Sigmoid colon (tissue), 7 donors: Measurements from ENCODE around the gene UNC80. TPM values are rescaled to one million over a fixed set of nuclear protein-coding genes. Genes with fewer than 3 reads are reported as not detected.

Experiments used
- DNase-seq: peaks from one replicate; pipeline ENCODE4 v3.0.0-alpha.2; 2019
- H3K27ac ChIP-seq, 4 donors: fragments of 200-600 bp; sonication (generic); one replicate each; pipeline ENCODE4 v1.5.1; 2016 to 2019; ENCODE audit warnings: mild to moderate bottlenecking in 1 of 4
- H3K27me3 ChIP-seq, 3 donors: fragments of 200-600 bp; sonication (generic); one replicate each; pipeline ENCODE4 v1.5.1; 2019; ENCODE audit warnings: mild to moderate bottlenecking in 1 of 3
- H3K36me3 ChIP-seq, 4 donors: fragments of 200-600 bp; sonication (generic); one replicate each; pipeline ENCODE4 v1.5.1; 2016 to 2019
- H3K4me1 ChIP-seq, 4 donors: fragments of 200-600 bp; sonication (generic); one replicate each; pipeline ENCODE4 v1.5.1; 2017 to 2019
- H3K4me3 ChIP-seq, 4 donors: fragments of 200-600 bp; sonication (generic); one replicate each; pipeline ENCODE4 v1.5.1; 2017 to 2019; ENCODE audit warnings: mild to moderate bottlenecking in 2 of 4, moderate library complexity in 1 of 4
- H3K9me3 ChIP-seq, 4 donors: fragments of 200-600 bp in 3 of 4; sonication (generic) in 3 of 4; one replicate each; pipeline versions ENCODE4 v1.5.1 to v1.6.1; 2013 to 2019
- EP300 ChIP-seq, 4 donors: sonication (generic); formaldehyde crosslinking; IDR thresholded peaks; one replicate each; pipeline ENCODE4 v1.6.1; 2017; ENCODE audit warnings: antibody characterized with exemption in 4 of 4
- POLR2A ChIP-seq, 2 donors: fragments of 450-650 bp; IDR thresholded peaks; one replicate each; pipeline ENCODE4 v1.6.1; 2016; ENCODE audit warnings: antibody characterized with exemption in 2 of 2, mild to moderate bottlenecking in 2 of 2, moderate library complexity in 2 of 2
- POLR2AphosphoS5 ChIP-seq, 4 donors: sonication (generic); formaldehyde crosslinking; IDR thresholded peaks; one replicate each; pipeline ENCODE4 v1.6.1; 2017; ENCODE audit warnings: antibody characterized with exemption in 4 of 4
- WGBS, 2 donors: extraction: QIAGEN DNeasy Blood & Tissue Kit; methylation state at CpG; one replicate each; pipeline ENCODE4 v1.1.7; 2013; 5-methylcytosine and 5-hydroxymethylcytosine counted together
- intact Hi-C: fragments of 100-400 bp; cut with DNase I; formaldehyde crosslinking; loops from one replicate; pipeline ENCODE4 v1.15.1; 2023
- polyA plus RNA-seq, 3 donors: library from polyadenylated mRNA; stranded (reverse); fragments of 200-250 nt; gene quantifications; one replicate each; pipeline ENCODE4 v1.2.3, GENCODE V29; 2013
- total RNA-seq, 4 donors: library from RNA; depleted of rRNA; stranded (reverse); fragments of >200 nt; gene quantifications; one replicate each; pipeline ENCODE4 v1.1.0, GENCODE V29; 2016
- TF ChIP-seq, protein P1 (sequence below), 4 experiments: fragments of 450-650 bp in 3 of 4; fragments of 200-600 bp in 1 of 4; IDR thresholded peaks; one replicate each; pipeline ENCODE4 v1.5.1; 2016 to 2019; ENCODE audit warnings: antibody characterized with exemption in 4 of 4, mild to moderate bottlenecking in 3 of 4, moderate library complexity in 2 of 4
- donor health status: healthy with polysubstance abuse.
- donor health status: Bipolar disorder and iron deficiency.
- donor health status: healthy.

Gene UNC80
- total and polyA plus RNA-seq, 7 donors, result 0.26 to 2.4 (median 0.83) TPM; not detected in 2

DNA sequence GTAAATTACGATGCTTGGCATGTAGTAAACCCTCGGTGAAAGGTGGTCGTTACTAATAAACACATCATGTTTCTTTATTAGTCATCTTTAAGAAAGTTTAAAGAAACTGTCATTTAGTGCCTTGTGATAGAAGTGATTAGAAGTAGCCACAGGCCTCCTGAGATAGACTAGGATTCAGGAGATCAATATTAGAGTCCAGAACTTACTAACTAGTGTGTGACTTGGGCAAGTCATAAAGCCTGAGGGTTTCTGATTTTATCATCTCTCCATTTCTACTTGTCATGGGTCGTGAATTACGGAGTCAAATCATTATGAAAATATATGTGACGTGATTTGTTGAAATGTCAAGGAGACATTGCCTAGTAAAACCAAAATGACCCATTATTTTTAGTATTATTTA, 237.5 kb downstream of the UNC80 start:
- peaks cover 0 to 19% (median 2%) of the 10 kb centered on the region in 4 donors for H3K36me3 ChIP-seq
- H3K9me3 ChIP-seq, result no peaks in the 10 kb centered on the region
- H3K4me3 ChIP-seq, result no peak overlapping the region
- TF ChIP-seq POLR2AphosphoS5 (IDR thresholded peaks at IDR 0.05), result no peak
- TF ChIP-seq EP300 (IDR thresholded peaks at IDR 0.05), result no peak
- TF ChIP-seq, protein P1, sequence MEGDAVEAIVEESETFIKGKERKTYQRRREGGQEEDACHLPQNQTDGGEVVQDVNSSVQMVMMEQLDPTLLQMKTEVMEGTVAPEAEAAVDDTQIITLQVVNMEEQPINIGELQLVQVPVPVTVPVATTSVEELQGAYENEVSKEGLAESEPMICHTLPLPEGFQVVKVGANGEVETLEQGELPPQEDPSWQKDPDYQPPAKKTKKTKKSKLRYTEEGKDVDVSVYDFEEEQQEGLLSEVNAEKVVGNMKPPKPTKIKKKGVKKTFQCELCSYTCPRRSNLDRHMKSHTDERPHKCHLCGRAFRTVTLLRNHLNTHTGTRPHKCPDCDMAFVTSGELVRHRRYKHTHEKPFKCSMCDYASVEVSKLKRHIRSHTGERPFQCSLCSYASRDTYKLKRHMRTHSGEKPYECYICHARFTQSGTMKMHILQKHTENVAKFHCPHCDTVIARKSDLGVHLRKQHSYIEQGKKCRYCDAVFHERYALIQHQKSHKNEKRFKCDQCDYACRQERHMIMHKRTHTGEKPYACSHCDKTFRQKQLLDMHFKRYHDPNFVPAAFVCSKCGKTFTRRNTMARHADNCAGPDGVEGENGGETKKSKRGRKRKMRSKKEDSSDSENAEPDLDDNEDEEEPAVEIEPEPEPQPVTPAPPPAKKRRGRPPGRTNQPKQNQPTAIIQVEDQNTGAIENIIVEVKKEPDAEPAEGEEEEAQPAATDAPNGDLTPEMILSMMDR (IDR thresholded peaks at IDR 0.05), result no peak
- no peak for TF ChIP-seq POLR2A (IDR thresholded peaks at IDR 0.05)
- no peak for DNase-seq
- H3K27me3 ChIP-seq, result no peaks in the 10 kb centered on the region
- WGBS, 2 donors, result 72 to 73% methylated on average over 6 of the region's 6 CpGs
- H3K27ac ChIP-seq, result no peak overlapping the region
- intact Hi-C loops, result no loop called here
- peaks cover 0 to 27% (median 21%) of the 10 kb centered on the region in 4 donors for H3K4me1 ChIP-seq

GRCh38 chr2:210009896-210010295, 238.3 kb downstream of the UNC80 start:
- no peak overlapping the region for H3K27ac ChIP-seq
- no peak for TF ChIP-seq POLR2AphosphoS5 (IDR thresholded peaks at IDR 0.05)
- TF ChIP-seq, protein P1 (IDR thresholded peaks at IDR 0.05), result no peak
- no peak for TF ChIP-seq EP300 (IDR thresholded peaks at IDR 0.05)
- no peak for TF ChIP-seq POLR2A (IDR thresholded peaks at IDR 0.05)
- H3K4me3 ChIP-seq, result no peak overlapping the region
- WGBS, 2 donors, result 30 to 54% methylated on average over 3 of the region's 3 CpGs
- H3K4me1 ChIP-seq, result peaks cover 0 to 19% (median 13%) of the 10 kb centered on the region in 4 donors
- H3K27me3 ChIP-seq, result no peaks in the 10 kb centered on the region
- no peaks in the 10 kb centered on the region for H3K9me3 ChIP-seq
- intact Hi-C loops, result no loop called here
- H3K36me3 ChIP-seq, result peaks cover 0 to 27% (median 2%) of the 10 kb centered on the region in 4 donors
- no peak for DNase-seq

GRCh38 chr2:210020138-210020537, 248.5 kb downstream of the UNC80 start:
- DNase-seq, result no peak
- no peak overlapping the region for H3K4me3 ChIP-seq
- peaks cover 0 to 99% (median 44%) of the 10 kb centered on the region in 4 donors for H3K36me3 ChIP-seq
- H3K27ac ChIP-seq, result no peak overlapping the region
- no peaks in the 10 kb centered on the region for H3K9me3 ChIP-seq
- intact Hi-C loops, result no loop called here
- no peaks in the 10 kb centered on the region for H3K27me3 ChIP-seq
- TF ChIP-seq EP300 (IDR thresholded peaks at IDR 0.05), result no peak
- no peak for TF ChIP-seq POLR2AphosphoS5 (IDR thresholded peaks at IDR 0.05)
- no peak for TF ChIP-seq POLR2A (IDR thresholded peaks at IDR 0.05)
- TF ChIP-seq, protein P1 (IDR thresholded peaks at IDR 0.05), result no peak
- 68 to 91% methylated on average over 1 of the region's 1 CpG for WGBS, 2 donors
- H3K4me1 ChIP-seq, result no peaks in the 10 kb centered on the region

- WGBS, 2 donors, result 95 to 96% methylated on average over 3 of the region's 3 CpGs
- peaks cover 0 to 93% (median 28%) of the 10 kb centered on the region in 4 donors for H3K36me3 ChIP-seq
These were observed 251.2 kb downstream of the UNC80 start for GRCh38 chr2:210022824-210023223.

More at GRCh38 chr2:210022824-210023223, 251.2 kb downstream of the UNC80 start:
- Histone ChIP-seq H3K27me3 (no peaks in the 10 kb centered on the region), H3K4me1 (no peaks in the 10 kb centered on the region), H3K27ac (no peak overlapping the region), H3K9me3 (no peaks in the 10 kb centered on the region), H3K4me3 (no peak overlapping the region)
- DNase-seq, result no peak
- intact Hi-C loops, result no loop called here
- TF ChIP-seq POLR2A (IDR thresholded peaks at IDR 0.05) (no peak), EP300 (IDR thresholded peaks at IDR 0.05) (no peak), POLR2AphosphoS5 (IDR thresholded peaks at IDR 0.05) (no peak)
- TF ChIP-seq, protein P1 (IDR thresholded peaks at IDR 0.05), result no peak
